ENCODE results near the gene NR1I2. TPM values are rescaled to one million over a fixed set of nuclear protein-coding genes. Genes with fewer than 3 reads are reported as not detected.

NR1I2 gene
- total RNA-seq, result not detected

DNA sequence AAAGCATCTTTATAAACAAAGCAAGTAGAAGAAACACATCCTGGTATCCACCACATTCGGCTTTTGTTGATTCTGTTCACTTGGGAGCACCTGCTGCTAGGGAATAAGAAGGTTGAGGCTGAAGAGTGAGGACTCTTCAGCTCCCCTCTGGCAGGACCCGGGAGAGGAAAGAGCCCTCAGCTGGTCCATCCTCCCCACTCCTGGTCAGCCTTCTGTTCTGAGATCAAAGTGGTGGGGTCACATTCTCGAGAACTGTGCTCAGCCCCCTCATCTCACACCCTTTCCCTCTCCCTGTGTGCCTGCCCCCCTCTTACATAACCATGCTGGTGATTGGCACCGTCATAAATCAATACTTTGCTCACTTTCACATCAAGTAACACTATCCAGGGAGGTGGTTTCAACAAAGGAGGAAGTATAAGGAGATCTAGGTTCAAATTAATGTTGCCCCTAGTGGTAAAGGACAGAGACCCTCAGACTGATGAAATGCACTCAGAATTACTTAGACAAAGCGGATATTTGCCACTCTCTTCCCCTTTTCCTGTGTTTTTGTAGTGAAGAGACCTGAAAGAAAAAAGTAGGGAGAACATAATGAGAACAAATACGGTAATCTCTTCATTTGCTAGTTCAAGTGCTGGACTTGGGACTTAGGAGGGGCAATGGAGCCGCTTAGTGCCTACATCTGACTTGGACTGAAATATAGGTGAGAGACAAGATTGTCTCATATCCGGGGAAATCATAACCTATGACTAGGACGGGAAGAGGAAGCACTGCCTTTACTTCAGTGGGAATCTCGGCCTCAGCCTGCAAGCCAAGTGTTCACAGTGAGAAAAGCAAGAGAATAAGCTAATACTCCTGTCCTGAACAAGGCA, at the start of gene NR1I2:
NR1I2 (plus strand) TSS at position 772 of the 869 bp plus-strand sequence.
- no peak within 1 kb of the TSS for H3K27ac ChIP-seq
- H3K27me3 ChIP-seq (replicated peaks; ENCODE audit: insufficient read depth), result no peaks in the 10 kb centered on the region
- H3K9me3 ChIP-seq, result peaks cover under 1% of the 10 kb centered on the region
- H3K4me3 ChIP-seq, result no peak within 1 kb of the TSS
- DNase-seq (ENCODE audit: low spot score), result no peak
- no peaks in the 10 kb centered on the region for H3K36me3 ChIP-seq
- no peak for ATAC-seq (ENCODE audit: insufficient number of reproducible peaks, low FRiP score, low read depth)
- TF ChIP-seq, protein P1, sequence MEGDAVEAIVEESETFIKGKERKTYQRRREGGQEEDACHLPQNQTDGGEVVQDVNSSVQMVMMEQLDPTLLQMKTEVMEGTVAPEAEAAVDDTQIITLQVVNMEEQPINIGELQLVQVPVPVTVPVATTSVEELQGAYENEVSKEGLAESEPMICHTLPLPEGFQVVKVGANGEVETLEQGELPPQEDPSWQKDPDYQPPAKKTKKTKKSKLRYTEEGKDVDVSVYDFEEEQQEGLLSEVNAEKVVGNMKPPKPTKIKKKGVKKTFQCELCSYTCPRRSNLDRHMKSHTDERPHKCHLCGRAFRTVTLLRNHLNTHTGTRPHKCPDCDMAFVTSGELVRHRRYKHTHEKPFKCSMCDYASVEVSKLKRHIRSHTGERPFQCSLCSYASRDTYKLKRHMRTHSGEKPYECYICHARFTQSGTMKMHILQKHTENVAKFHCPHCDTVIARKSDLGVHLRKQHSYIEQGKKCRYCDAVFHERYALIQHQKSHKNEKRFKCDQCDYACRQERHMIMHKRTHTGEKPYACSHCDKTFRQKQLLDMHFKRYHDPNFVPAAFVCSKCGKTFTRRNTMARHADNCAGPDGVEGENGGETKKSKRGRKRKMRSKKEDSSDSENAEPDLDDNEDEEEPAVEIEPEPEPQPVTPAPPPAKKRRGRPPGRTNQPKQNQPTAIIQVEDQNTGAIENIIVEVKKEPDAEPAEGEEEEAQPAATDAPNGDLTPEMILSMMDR (IDR thresholded peaks at IDR 0.05), result no peak
- H3K4me1 ChIP-seq (ENCODE audit: control insufficient read depth in 1 of 2, low read depth in 2 of 2), result no peaks in the 10 kb centered on the region

- Histone ChIP-seq H3K27me3 (replicated peaks; ENCODE audit: insufficient read depth) (no peaks in the 10 kb centered on the region), H3K36me3 (no peaks in the 10 kb centered on the region), H3K9me3 (no peaks in the 10 kb centered on the region), H3K4me3 (no peak overlapping the region), H3K27ac (no peak overlapping the region), H3K4me1 (ENCODE audit: control insufficient read depth in 1 of 2, low read depth in 2 of 2) (no peaks in the 10 kb centered on the region)
- TF ChIP-seq, protein P1 (IDR thresholded peaks at IDR 0.05), result no peak
- ATAC-seq (ENCODE audit: insufficient number of reproducible peaks, low FRiP score, low read depth) (no peak), DNase-seq (ENCODE audit: low spot score) (no peak)
These were observed 48.1 kb upstream of the NR1I2 start for GRCh38 chr3:119733812-119734211.

GRCh38 chr3:119738741-119739140, 43.2 kb upstream of the NR1I2 start:
- no peak for ATAC-seq (ENCODE audit: insufficient number of reproducible peaks, low FRiP score, low read depth)

GRCh38 chr3:119741657-119742590, 40.0 kb upstream of the NR1I2 start:
- TF ChIP-seq, protein P1 (IDR thresholded peaks at IDR 0.05), result no peak

More at GRCh38 chr3:119738741-119739140, 43.2 kb upstream of the NR1I2 start:
- no peak for DNase-seq (ENCODE audit: low spot score)
- TF ChIP-seq, protein P1 (IDR thresholded peaks at IDR 0.05), result no peak
- no peaks in the 10 kb centered on the region for H3K27me3 ChIP-seq (replicated peaks; ENCODE audit: insufficient read depth)
- H3K27ac ChIP-seq, result no peak overlapping the region
- H3K9me3 ChIP-seq, result no peaks in the 10 kb centered on the region
- H3K4me1 ChIP-seq (ENCODE audit: control insufficient read depth in 1 of 2, low read depth in 2 of 2), result no peaks in the 10 kb centered on the region
- no peaks in the 10 kb centered on the region for H3K36me3 ChIP-seq
- H3K4me3 ChIP-seq, result no peak overlapping the region

DNA sequence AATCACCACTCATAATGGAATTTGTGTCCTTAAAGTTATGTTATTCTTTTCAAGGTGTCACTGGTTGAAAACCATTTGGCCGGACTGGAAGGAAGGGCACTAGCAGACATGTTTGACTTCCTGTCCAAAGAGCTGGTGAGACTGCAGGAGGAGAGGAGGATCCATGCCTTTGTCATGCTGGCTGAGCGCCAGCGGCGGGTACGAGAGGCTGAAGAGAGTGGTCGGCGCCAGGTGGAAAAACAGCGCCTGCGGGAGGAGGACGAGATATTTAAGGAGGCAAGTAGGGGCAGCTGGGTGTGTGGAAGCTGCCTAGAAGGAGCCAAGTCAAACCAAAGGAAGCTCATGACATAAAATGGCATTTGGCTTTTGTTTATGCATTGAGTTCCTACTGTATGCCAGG, 38.0 kb upstream of the NR1I2 start:
- no peak for ATAC-seq (ENCODE audit: insufficient number of reproducible peaks, low FRiP score, low read depth)

More at GRCh38 chr3:119741657-119742590, 40.0 kb upstream of the NR1I2 start:
- ATAC-seq (ENCODE audit: insufficient number of reproducible peaks, low FRiP score, low read depth) (no peak), DNase-seq (ENCODE audit: low spot score) (no peak)
- Histone ChIP-seq H3K9me3 (no peaks in the 10 kb centered on the region), H3K4me3 (no peak overlapping the region), H3K4me1 (ENCODE audit: control insufficient read depth in 1 of 2, low read depth in 2 of 2) (no peaks in the 10 kb centered on the region), H3K36me3 (no peaks in the 10 kb centered on the region), H3K27me3 (replicated peaks; ENCODE audit: insufficient read depth) (no peaks in the 10 kb centered on the region), H3K27ac (no peak overlapping the region)

More for the DNA sequence above, 38.0 kb upstream of the NR1I2 start:
- Histone ChIP-seq H3K4me3 (no peak overlapping the region), H3K27me3 (replicated peaks; ENCODE audit: insufficient read depth) (no peaks in the 10 kb centered on the region), H3K27ac (no peak overlapping the region), H3K36me3 (no peaks in the 10 kb centered on the region), H3K9me3 (no peaks in the 10 kb centered on the region), H3K4me1 (ENCODE audit: control insufficient read depth in 1 of 2, low read depth in 2 of 2) (no peaks in the 10 kb centered on the region)
- DNase-seq (ENCODE audit: low spot score), result no peak
- TF ChIP-seq, protein P1 (IDR thresholded peaks at IDR 0.05), result no peak
